Measurements from ENCODE around the gene ZNF532. TPM values are rescaled to one million over a fixed set of nuclear protein-coding genes. Genes with fewer than 3 reads are reported as not detected.

Gene ZNF532
- total RNA-seq, 2 donors from 2014 or later, result 5.6 to 14.8 TPM

DNA sequence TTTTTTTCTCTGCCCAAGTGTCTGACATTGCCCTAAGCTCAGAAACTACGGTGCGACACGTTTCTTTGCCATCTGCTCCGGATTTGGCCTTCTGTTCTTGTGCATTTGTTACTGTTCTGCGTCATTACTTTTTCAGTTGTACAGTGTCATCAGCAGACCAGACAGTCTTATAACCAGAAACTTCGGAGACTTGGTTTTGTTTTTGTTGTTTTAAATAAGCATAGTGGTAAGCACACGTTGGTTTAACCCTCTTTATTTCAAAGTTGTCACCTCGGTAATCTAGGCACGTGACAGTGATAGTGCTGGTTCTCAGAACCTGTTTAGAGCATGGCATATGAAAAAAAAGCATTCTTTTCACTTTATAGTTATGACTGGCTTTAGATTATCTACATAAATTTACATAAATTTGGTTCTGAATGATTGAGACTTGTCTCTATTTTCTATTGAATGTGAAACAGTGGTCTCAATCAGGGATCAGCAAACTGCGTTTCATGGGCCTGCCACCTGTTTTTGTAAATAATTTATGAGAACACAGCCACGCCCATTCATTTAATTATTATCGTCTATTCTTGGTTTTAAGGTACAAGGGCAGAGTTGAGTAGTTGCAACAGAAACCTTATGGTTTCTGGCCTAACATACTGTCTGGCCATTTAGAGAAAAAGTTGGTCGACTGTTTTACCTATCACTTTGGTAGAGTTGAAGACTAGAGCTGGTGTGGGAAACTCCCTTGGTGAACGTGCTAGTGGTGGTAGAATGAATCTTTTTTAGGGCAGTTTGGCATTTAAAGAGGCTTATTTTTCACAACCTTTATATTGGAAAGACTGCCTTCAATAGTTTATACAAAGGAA is 106.5 kb downstream of the ZNF532 start:
- intact Hi-C loops (cut with DNase I), result no loop called here
- TF ChIP-seq, protein P1, sequence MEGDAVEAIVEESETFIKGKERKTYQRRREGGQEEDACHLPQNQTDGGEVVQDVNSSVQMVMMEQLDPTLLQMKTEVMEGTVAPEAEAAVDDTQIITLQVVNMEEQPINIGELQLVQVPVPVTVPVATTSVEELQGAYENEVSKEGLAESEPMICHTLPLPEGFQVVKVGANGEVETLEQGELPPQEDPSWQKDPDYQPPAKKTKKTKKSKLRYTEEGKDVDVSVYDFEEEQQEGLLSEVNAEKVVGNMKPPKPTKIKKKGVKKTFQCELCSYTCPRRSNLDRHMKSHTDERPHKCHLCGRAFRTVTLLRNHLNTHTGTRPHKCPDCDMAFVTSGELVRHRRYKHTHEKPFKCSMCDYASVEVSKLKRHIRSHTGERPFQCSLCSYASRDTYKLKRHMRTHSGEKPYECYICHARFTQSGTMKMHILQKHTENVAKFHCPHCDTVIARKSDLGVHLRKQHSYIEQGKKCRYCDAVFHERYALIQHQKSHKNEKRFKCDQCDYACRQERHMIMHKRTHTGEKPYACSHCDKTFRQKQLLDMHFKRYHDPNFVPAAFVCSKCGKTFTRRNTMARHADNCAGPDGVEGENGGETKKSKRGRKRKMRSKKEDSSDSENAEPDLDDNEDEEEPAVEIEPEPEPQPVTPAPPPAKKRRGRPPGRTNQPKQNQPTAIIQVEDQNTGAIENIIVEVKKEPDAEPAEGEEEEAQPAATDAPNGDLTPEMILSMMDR (IDR thresholded peaks at IDR 0.05), result no peak
- DNase-seq, result no peak
- Histone ChIP-seq H3K4me1 (peaks cover 4% of the 10 kb centered on the region), H3K36me3 (no peaks in the 10 kb centered on the region), H3K9me3 (no peaks in the 10 kb centered on the region), H3K4me3 (no peak overlapping the region), H3K27me3 (no peaks in the 10 kb centered on the region), H3K9ac (ENCODE audit: low read depth in 2 of 2, low read length in 2 of 2) (no peak overlapping the region), H3K27ac (no peak overlapping the region)

GRCh38 chr18:58975296-58975695 is 110.6 kb downstream of the ZNF532 start:
- no peak for DNase-seq
- H3K9me3 ChIP-seq, result no peaks in the 10 kb centered on the region
- H3K36me3 ChIP-seq, result no peaks in the 10 kb centered on the region
- no peak overlapping the region for H3K27ac ChIP-seq
- TF ChIP-seq, protein P1 (IDR thresholded peaks at IDR 0.05), result no peak
- no peaks in the 10 kb centered on the region for H3K4me1 ChIP-seq
- intact Hi-C loops (cut with DNase I), result no loop called here
- no peak overlapping the region for H3K9ac ChIP-seq (ENCODE audit: low read depth in 2 of 2, low read length in 2 of 2)
- H3K27me3 ChIP-seq, result no peaks in the 10 kb centered on the region
- H3K4me3 ChIP-seq, result no peak overlapping the region

GRCh38 chr18:58975781-58976180 is 111.1 kb downstream of the ZNF532 start:
- intact Hi-C loops (cut with DNase I), result no loop called here
- Histone ChIP-seq H3K27ac (no peak overlapping the region), H3K9ac (ENCODE audit: low read depth in 2 of 2, low read length in 2 of 2) (no peak overlapping the region), H3K36me3 (no peaks in the 10 kb centered on the region), H3K9me3 (no peaks in the 10 kb centered on the region), H3K4me3 (no peak overlapping the region), H3K4me1 (no peaks in the 10 kb centered on the region), H3K27me3 (no peaks in the 10 kb centered on the region)
- TF ChIP-seq, protein P1 (IDR thresholded peaks at IDR 0.05), result no peak
- DNase-seq, result no peak

DNA sequence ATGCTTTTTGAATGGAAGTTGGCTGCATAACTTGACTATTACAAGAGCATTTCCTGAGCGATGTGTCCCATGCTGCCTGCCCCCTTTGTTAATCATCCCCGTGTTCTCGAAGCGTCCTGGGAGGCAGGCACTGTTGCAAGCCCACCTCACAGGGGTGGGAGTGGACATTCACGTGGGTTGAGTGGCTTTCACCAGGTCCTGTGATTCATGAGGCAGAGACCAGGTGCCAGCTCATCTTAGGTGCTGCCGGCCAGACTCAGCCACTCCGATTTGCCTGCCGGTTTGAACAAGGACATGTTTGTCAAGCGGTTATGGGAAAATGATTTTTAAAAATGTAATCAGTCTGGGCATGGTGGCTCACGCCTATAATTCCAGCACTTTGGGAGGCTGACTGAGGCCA is 112.5 kb downstream of the ZNF532 start:
- TF ChIP-seq, protein P1 (IDR thresholded peaks at IDR 0.05), result no peak
- no peak for DNase-seq
- Histone ChIP-seq H3K27ac (no peak overlapping the region), H3K9ac (ENCODE audit: low read depth in 2 of 2, low read length in 2 of 2) (no peak overlapping the region), H3K36me3 (no peaks in the 10 kb centered on the region), H3K4me3 (no peak overlapping the region), H3K27me3 (no peaks in the 10 kb centered on the region), H3K4me1 (no peaks in the 10 kb centered on the region), H3K9me3 (no peaks in the 10 kb centered on the region)
- intact Hi-C loops (cut with DNase I), result no loop called here

GRCh38 chr18:58977801-58978200 is 113.1 kb downstream of the ZNF532 start:
- H3K9ac ChIP-seq (ENCODE audit: low read depth in 2 of 2, low read length in 2 of 2), result no peak overlapping the region
- no peaks in the 10 kb centered on the region for H3K27me3 ChIP-seq
- intact Hi-C loops (cut with DNase I), result no loop called here
- no peaks in the 10 kb centered on the region for H3K4me1 ChIP-seq
- TF ChIP-seq, protein P1 (IDR thresholded peaks at IDR 0.05), result no peak
- no peak overlapping the region for H3K4me3 ChIP-seq
- no peak for DNase-seq
- no peaks in the 10 kb centered on the region for H3K36me3 ChIP-seq
- no peak overlapping the region for H3K27ac ChIP-seq
- no peaks in the 10 kb centered on the region for H3K9me3 ChIP-seq
